GM12878 (cell line): ENCODE data around the gene DYRK1B. TPM values are rescaled to one million over a fixed set of nuclear protein-coding genes. Genes with fewer than 3 reads are reported as not detected.

ENCODE experiments used
- ATAC-seq: fragments of 200-7000 bp; cut with Tn5 transposase; 3 replicates; pipeline ENCODE4 v1.9.1; 2020; ENCODE audit warnings: mild to moderate bottlenecking, moderate library complexity
- BruUV-seq: library from RNA; stranded (reverse); fragments of 400-500 nt; replicated peaks from 2 replicates; lab custom pipeline; 2021; lab: Mats Ljungman, UMichigan
- CTCF ChIA-PET: fragments of 300-600 bp; sonication (Branson Sonifier 250); formaldehyde crosslinking; extraction: SDS; loops from one replicate; lab custom pipeline; 2021; ENCODE audit warnings: inconsistent platforms; lab: Yijun Ruan, JAX
- POLR2A ChIA-PET: fragments of 350-600 bp; formaldehyde crosslinking; extraction: SDS; loops from one replicate; lab custom pipeline; 2021; ENCODE audit warnings: inconsistent platforms; lab: Charles Lee
- RAD21 ChIA-PET: fragments of 300-600 bp; sonication (Branson Sonifier 250); formaldehyde crosslinking; loops from one replicate; lab custom pipeline; 2023; ENCODE audit warnings: antibody characterized with exemption; ENCODE audit not compliant: unreplicated experiment; lab: Charles Lee
- SMC1A ChIA-PET: fragments of 300-600 bp; sonication (Branson Sonifier 250); formaldehyde crosslinking; loops from one replicate; lab custom pipeline; 2023; ENCODE audit not compliant: unreplicated experiment, uncharacterized antibody; lab: Charles Lee
- DNase-seq: peaks from one replicate; pipeline ENCODE4 v3.0.0-alpha.2; 2011; ENCODE audit warnings: low read depth, low spot score
- FAIRE-seq: peaks from 3 replicates; lab custom pipeline; 2011; peaks lifted over from hg19 to GRCh38; lab: Jason Lieb, UNC
- H2AFZ ChIP-seq: 2 replicates; pipeline ENCODE4 v1.6.0; 2011; ENCODE audit warnings: low read depth, low read length, control low read depth; ENCODE audit not compliant: control insufficient read depth
- H3K27ac ChIP-seq: 2 replicates; pipeline ENCODE4 v1.5.1; 2011; ENCODE audit warnings: control low read depth; ENCODE audit not compliant: control insufficient read depth, insufficient read depth
- H3K27me3 ChIP-seq, 2 experiments: replicated peaks in 1 of 2; 2 replicates each; pipeline versions ENCODE4 v1.6.0 to v1.6.1; 2011; ENCODE audit warnings: low read length in 1 of 2; ENCODE audit not compliant: control insufficient read depth in 2 of 2, insufficient read depth in 2 of 2
- H3K36me3 ChIP-seq, 2 experiments: 2 replicates each; pipeline ENCODE4 v1.5.1; 2011; ENCODE audit warnings: low read length in 1 of 2; ENCODE audit not compliant: control insufficient read depth in 2 of 2, insufficient read depth in 2 of 2
- H3K4me1 ChIP-seq: 2 replicates; pipeline ENCODE4 v1.6.1; 2011; ENCODE audit warnings: mild to moderate bottlenecking, low read length, moderate library complexity, mixed read lengths; ENCODE audit not compliant: control insufficient read depth, insufficient read depth
- H3K4me2 ChIP-seq: 2 replicates; pipeline ENCODE4 v1.6.0; 2011; ENCODE audit warnings: control low read depth; ENCODE audit not compliant: control insufficient read depth, insufficient read depth
- H3K4me3 ChIP-seq: fragments of 200-600 bp; sonication (generic); 2 replicates; pipeline ENCODE4 v1.5.1; 2016
- H3K79me2 ChIP-seq: 2 replicates; pipeline ENCODE4 v1.6.0; 2011; ENCODE audit warnings: low read length; ENCODE audit not compliant: control insufficient read depth, insufficient read depth
- H3K9ac ChIP-seq: 2 replicates; pipeline ENCODE4 v1.8.0; 2011; ENCODE audit warnings: low read length, control low read depth, mixed read lengths; ENCODE audit not compliant: control insufficient read depth, insufficient read depth
- H3K9me3 ChIP-seq: replicated peaks from 3 replicates; pipeline ENCODE4 v1.5.1; 2011; ENCODE audit warnings: mild to moderate bottlenecking, low read length; ENCODE audit not compliant: control insufficient read depth, insufficient read depth
- H4K20me1 ChIP-seq: 2 replicates; pipeline ENCODE4 v1.6.0; 2011; ENCODE audit not compliant: control insufficient read depth, insufficient read depth
- EP300 ChIP-seq, 2 experiments: fragments of 150-350 bp in 1 of 2; IDR thresholded peaks; 2 replicates each; pipeline ENCODE4 v1.6.1; 2011 to 2012; ENCODE audit warnings: low read depth in 2 of 2, low read length in 2 of 2, borderline replicate concordance in 1 of 2, improper control_type of control experiment in 1 of 2, inconsistent platforms in 1 of 2; ENCODE audit not compliant: control insufficient read depth in 1 of 2
- HCFC1 ChIP-seq: fragments of 150-350 bp; IDR thresholded peaks from 2 replicates; pipeline ENCODE4 v1.6.1; 2014; ENCODE audit warnings: low read length
- NBN ChIP-seq: fragments of 450-650 bp; IDR thresholded peaks from 2 replicates; pipeline ENCODE4 v1.6.1; 2016
- RAD51 ChIP-seq: fragments of 450-650 bp; IDR thresholded peaks from 2 replicates; pipeline ENCODE4 v1.6.1; 2016; ENCODE audit warnings: moderate library complexity, mild to moderate bottlenecking, inconsistent platforms
- RELA ChIP-seq: fragments of 450-650 bp; IDR thresholded peaks from 2 replicates; pipeline ENCODE4 v1.8.0; 2014; ENCODE audit warnings: borderline replicate concordance; ENCODE audit not compliant: partially characterized antibody
- SMARCA5 ChIP-seq: fragments of 450-650 bp; IDR thresholded peaks from 2 replicates; pipeline ENCODE4 v1.6.1; 2017; ENCODE audit warnings: mild to moderate bottlenecking
- ZNF687 ChIP-seq: fragments of 450-650 bp; IDR thresholded peaks from 2 replicates; pipeline ENCODE4 v1.6.1; 2017; ENCODE audit warnings: mild to moderate bottlenecking, moderate library complexity
- ZSCAN29 ChIP-seq: fragments of 450-650 bp; IDR thresholded peaks from 2 replicates; pipeline ENCODE4 v1.6.1; 2017; ENCODE audit warnings: mild to moderate bottlenecking, moderate library complexity
- WGBS: methylation state at CpG from one replicate; pipeline ENCODE4 v1.1.6; 2016; ENCODE audit warnings: low lambda C conversion rate; ENCODE audit not compliant: insufficient replicate concordance, insufficient coverage; ENCODE audit errors: missing lambda C conversion rate; 5-methylcytosine and 5-hydroxymethylcytosine counted together
- in situ Hi-C: fragments of 300-500 bp; cut with MboI; formaldehyde crosslinking; loops from 9 replicates; pipeline ENCODE4 v1.14.3; 2018; ENCODE audit warnings: mixed read lengths
- intact Hi-C: fragments of 100-400 bp; cut with micrococcal nuclease; formaldehyde crosslinking; loops from one replicate; pipeline ENCODE4 v1.14.2; 2022; ENCODE audit not compliant: unreplicated experiment
- polyA plus RNA-seq, 11 experiments: library from polyadenylated mRNA; depleted of rRNA in 4 of 11; unstranded in 6 of 11; stranded (reverse) in 5 of 11; fragments of >200 nt; fragmentation: Nextera tagmentation in 4 of 11; fragmentation: Illumina TruSeq in 1 of 11; extraction: Ambion mirVana in 4 of 11; extraction: Trizol in 1 of 11; gene quantifications; 1 replicate in 1 of 11; 2 replicates in 10 of 11; pipeline versions ENCODE4 v1.2.1 to v1.2.3, GENCODE V29; 2011 to 2016; ENCODE audit warnings: inconsistent platforms in 2 of 11, missing spikeins in 2 of 11, low read depth in 1 of 11
- total RNA-seq, 4 experiments: library from RNA; depleted of rRNA in 3 of 4; stranded (reverse); fragments of >200 nt in 3 of 4; fragmentation: Illumina TruSeq in 1 of 4; extraction: Trizol in 1 of 4; gene quantifications; 2 replicates each; pipeline versions ENCODE4 v1.2.1 to v1.2.3, GENCODE V29; 2013 to 2021

The DYRK1B gene
- total and polyA plus RNA-seq, 10 of the 15 experiments (the other 5 are each of a cell fraction or from before 2014, with no cell fraction given), result 0.07 to 10.2 (median 3.4) TPM; not detected in 1

- intact Hi-C loops (no loop called here), in situ Hi-C loops (no loop called here)
- WGBS, result 67% methylated on average over 7 of the region's 7 CpGs
- Histone ChIP-seq H2AFZ (no peak overlapping the region; the same call in 1 of the 2 replicates), H3K36me3 (peaks cover 6% of the 10 kb centered on the region in 2 experiments; a peak in 3 of 4 replicates), H3K4me2 (peak overlapping the region; percentile 93), H3K9ac (peak overlapping the region; percentile 80), H3K4me1 (peaks cover 20% of the 10 kb centered on the region), H3K27ac (peak overlapping the region; percentile 53; the same call in 1 of the 2 replicates), H3K4me3 (peak overlapping the region; percentile 81), H3K27me3 (no peaks in the 10 kb centered on the region), H3K9me3 (no peaks in the 10 kb centered on the region), H3K79me2 (peaks cover 6% of the 10 kb centered on the region), H4K20me1 (no peaks in the 10 kb centered on the region)
- FAIRE-seq (no peak), ATAC-seq (no peak), DNase-seq (no peak)
- TF ChIP-seq SMARCA5 (no peak), EP300 (IDR thresholded peaks at IDR 0.05; ENCODE audit: borderline replicate concordance in 1 of 2, control insufficient read depth in 1 of 2, low read depth in 2 of 2, low read length in 2 of 2) (no peak), HCFC1 (no peak), ZSCAN29 (no peak), ZNF687 (no peak), NBN (no peak), RELA (no peak), RAD51 (no peak)
- no TSS peak for BruUV-seq
- ChIA-PET SMC1A (no interaction called here), CTCF (interaction anchor here (1.5 kb wide), 1 partner anchor 147 kb away, joined by 4 read pairs; the partner anchor contains the start of gene PSMC4), RAD21 (interaction anchor here (1.1 kb wide), 1 partner anchor 21 kb away, joined by 3 read pairs; no protein-coding TSS in a partner anchor), POLR2A (interaction anchor here (0.6 to 2.1 kb wide), 2 partner anchors 10 to 28 kb away, joined by 5 to 10 read pairs; no protein-coding TSS in a partner anchor)
These were observed 10.3 kb downstream of the DYRK1B start for GRCh38 chr19:39823686-39824085.
